IgD-negative memory B cell (primary cell): ENCODE measurements around the gene ENTR1. TPM values are rescaled to one million over a fixed set of nuclear protein-coding genes. Genes with fewer than 3 reads are reported as not detected.
A peak's percentile ranks its signal among the peaks of the same experiment; 100 is the strongest.

Experiments
- H3K27ac Mint-ChIP-seq, 3 donors: one replicate each; pipeline ENCODE4 v1.8.0; 2020 to 2022; ENCODE audit warnings: mild to moderate bottlenecking in 3 of 3, mixed read lengths in 3 of 3, moderate library complexity in 1 of 3
- H3K27me3 Mint-ChIP-seq: one replicate; pipeline ENCODE4 v1.8.0; 2021; ENCODE audit warnings: mixed read lengths
- H3K36me3 Mint-ChIP-seq: one replicate; pipeline ENCODE4 v1.8.0; 2020; ENCODE audit warnings: mild to moderate bottlenecking, mixed read lengths
- H3K4me1 Mint-ChIP-seq, 3 donors: one replicate each; pipeline ENCODE4 v1.8.0; 2020 to 2022; ENCODE audit warnings: mixed read lengths in 3 of 3, mild to moderate bottlenecking in 1 of 3
- H3K4me3 Mint-ChIP-seq, 4 donors: one replicate each; pipeline ENCODE4 v1.8.0; 2020 to 2022; ENCODE audit warnings: mild to moderate bottlenecking in 4 of 4, mixed read lengths in 4 of 4, moderate library complexity in 3 of 4
- H3K9me3 Mint-ChIP-seq, 3 donors: one replicate each; pipeline ENCODE4 v1.8.0; 2020 to 2021; ENCODE audit warnings: mixed read lengths in 3 of 3, mild to moderate bottlenecking in 1 of 3
- polyA plus RNA-seq: library from polyadenylated mRNA; unstranded; fragments of 300-500 nt; fragmentation: Illumina TruSeq; gene quantifications from one replicate; pipeline ENCODE4 v1.2.3, GENCODE V29; 2021

Gene ENTR1
- polyA plus RNA-seq, 1 donor from 2014 or later: 7.4 TPM

- Mint-ChIP-seq H3K27ac (peak within 1 kb of the TSS; percentile 67 to 92 (median 77)), H3K4me1 (peaks cover 0 to 3% (median 1%) of the 10 kb centered on the region in 3 donors), H3K27me3 (no peaks in the 10 kb centered on the region), H3K9me3 (no peaks in the 10 kb centered on the region), H3K4me3 (peak within 1 kb of the TSS; percentile 87 to 94 (median 90)), H3K36me3 (no peaks in the 10 kb centered on the region)
Observed at GRCh38 chr9:136363106-136363948, 47.1 kb downstream of the ENTR1 start, which contains the start of gene DNLZ. Gene DNLZ, minus strand, starts transcription at chr9:136363744. Its CDS starts 30 bp downstream, at chr9:136363714.

GRCh38 chr9:136362450-136362784, 48.0 kb downstream of the ENTR1 start:
- peaks cover 0 to 3% (median 1%) of the 10 kb centered on the region in 3 donors for H3K4me1 Mint-ChIP-seq
- H3K36me3 Mint-ChIP-seq: no peaks in the 10 kb centered on the region
- peak overlapping the region in 2 of 4 donors; percentile 87 to 88 for H3K4me3 Mint-ChIP-seq
- no peaks in the 10 kb centered on the region for H3K27me3 Mint-ChIP-seq
- peak overlapping the region in 2 of 3 donors; percentile 67 to 77 for H3K27ac Mint-ChIP-seq
- no peaks in the 10 kb centered on the region for H3K9me3 Mint-ChIP-seq

DNA sequence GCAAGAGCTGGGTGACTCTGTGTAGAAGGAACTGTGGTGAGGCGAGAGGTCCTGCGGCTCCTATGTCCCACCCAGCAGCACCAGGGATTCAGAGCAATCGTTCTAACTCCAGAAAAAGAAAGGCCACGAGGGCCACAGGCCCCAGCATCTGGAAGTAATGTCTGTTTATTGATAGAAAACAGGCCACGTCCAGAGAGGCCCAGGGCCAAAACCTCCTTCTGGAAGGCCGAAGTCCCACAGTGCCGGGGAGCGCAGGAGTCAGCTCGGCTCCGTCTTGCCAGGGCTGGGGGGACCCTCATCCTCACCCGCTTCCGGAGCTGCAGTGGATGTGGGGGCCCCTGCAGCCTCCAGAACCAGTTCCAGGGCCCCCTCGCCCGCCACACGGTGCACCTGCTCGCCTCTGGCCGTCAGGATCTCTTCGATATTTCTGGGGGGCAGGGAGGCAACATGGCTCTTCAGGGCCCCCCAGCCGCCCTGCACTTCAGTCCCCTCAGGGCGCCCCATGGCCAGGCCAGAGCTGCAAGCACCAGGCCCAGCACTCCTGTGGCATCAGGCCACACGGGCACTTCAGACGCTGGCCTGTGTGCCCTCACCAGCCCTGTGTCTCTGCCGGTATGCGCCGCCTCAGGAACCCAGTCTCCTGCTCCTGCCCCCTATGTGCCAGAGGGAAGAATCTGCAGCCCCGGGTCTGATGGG, 48.5 kb downstream of the ENTR1 start:
- Mint-ChIP-seq H3K27me3 (no peaks in the 10 kb centered on the region), H3K27ac (no peak overlapping the region), H3K9me3 (no peaks in the 10 kb centered on the region), H3K4me1 (peaks cover 0 to 3% (median 1%) of the 10 kb centered on the region in 3 donors), H3K36me3 (no peaks in the 10 kb centered on the region), H3K4me3 (peak overlapping the region in 1 of 4 donors; percentile 25)

DNA sequence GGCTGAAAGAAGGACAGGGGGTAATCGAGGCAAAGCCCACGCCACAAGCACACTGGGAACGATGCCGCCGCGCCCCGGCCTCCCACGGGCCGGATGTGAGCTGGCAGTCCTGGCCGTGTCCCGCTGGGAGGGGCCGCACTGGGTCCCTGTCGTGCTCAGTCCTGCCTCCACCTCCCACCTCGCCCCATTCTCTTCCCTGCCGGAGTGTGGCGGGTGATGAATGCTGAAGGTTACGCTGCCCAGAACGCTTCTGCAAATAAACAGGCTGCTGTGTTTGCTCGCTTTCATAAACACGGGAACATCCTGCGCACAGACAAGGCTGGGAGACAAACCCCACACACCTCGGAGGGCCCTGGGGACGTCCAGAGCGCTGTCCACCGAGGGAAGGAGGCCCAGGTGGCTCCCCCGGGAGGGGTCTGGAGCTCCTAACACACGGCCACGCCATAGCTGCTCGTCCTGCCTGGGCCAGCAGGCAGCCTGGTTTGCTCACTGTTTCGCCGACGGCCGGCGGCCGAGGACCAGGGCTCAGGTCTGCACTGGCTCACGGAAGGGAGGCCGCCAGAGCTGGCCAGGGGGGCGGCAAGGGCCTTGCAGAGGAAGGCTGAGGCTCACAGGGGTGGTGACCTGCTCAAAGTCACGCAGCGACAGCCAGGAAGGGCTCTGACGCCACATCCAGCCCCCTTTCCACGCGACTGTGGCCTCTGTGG, 49.2 kb downstream of the ENTR1 start:
- Mint-ChIP-seq H3K4me1 (peaks cover 0 to 3% (median 1%) of the 10 kb centered on the region in 3 donors), H3K4me3 (peak overlapping the region in 1 of 4 donors; percentile 62), H3K9me3 (no peaks in the 10 kb centered on the region), H3K27ac (no peak overlapping the region), H3K27me3 (no peaks in the 10 kb centered on the region), H3K36me3 (no peaks in the 10 kb centered on the region)

GRCh38 chr9:136359774-136360718, 50.4 kb downstream of the ENTR1 start:
- no peaks in the 10 kb centered on the region for H3K36me3 Mint-ChIP-seq
- peaks cover 0 to 3% (median 0%) of the 10 kb centered on the region in 3 donors for H3K4me1 Mint-ChIP-seq
- peak overlapping the region in 1 of 4 donors; percentile 62 for H3K4me3 Mint-ChIP-seq
- H3K9me3 Mint-ChIP-seq: no peaks in the 10 kb centered on the region
- peak overlapping the region in 1 of 3 donors; percentile 25 for H3K27ac Mint-ChIP-seq
- H3K27me3 Mint-ChIP-seq: no peaks in the 10 kb centered on the region

DNA sequence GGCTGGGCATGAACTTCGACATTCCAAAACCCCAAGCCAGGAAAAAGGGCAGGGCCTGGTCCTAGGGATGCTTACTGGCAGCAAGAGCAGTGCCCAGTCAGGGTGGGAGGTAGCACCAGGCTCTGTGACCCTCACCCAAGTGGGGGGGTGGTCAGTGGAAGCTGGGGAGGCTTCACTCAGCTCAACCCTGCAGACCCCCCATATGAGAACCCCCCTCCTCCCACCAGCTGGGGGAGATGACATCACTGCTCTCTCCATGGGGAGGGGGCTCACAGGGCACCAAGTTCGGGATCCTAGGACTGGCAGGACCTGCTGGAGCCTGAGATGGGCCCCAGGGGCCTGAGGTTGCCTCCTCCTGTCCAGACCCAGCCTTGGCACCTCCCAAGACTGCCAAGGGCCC, 51.5 kb downstream of the ENTR1 start:
- Mint-ChIP-seq H3K9me3 (no peaks in the 10 kb centered on the region), H3K36me3 (no peaks in the 10 kb centered on the region), H3K4me1 (peaks cover 0 to 2% (median 0%) of the 10 kb centered on the region in 3 donors), H3K4me3 (no peak overlapping the region), H3K27me3 (no peaks in the 10 kb centered on the region), H3K27ac (no peak overlapping the region)

GRCh38 chr9:136358016-136358415, 52.4 kb downstream of the ENTR1 start:
- Mint-ChIP-seq H3K27me3 (no peaks in the 10 kb centered on the region), H3K36me3 (no peaks in the 10 kb centered on the region), H3K4me1 (peaks cover 0 to 1% (median 0%) of the 10 kb centered on the region in 3 donors), H3K9me3 (no peaks in the 10 kb centered on the region), H3K4me3 (no peak overlapping the region), H3K27ac (no peak overlapping the region)

- Mint-ChIP-seq H3K36me3 (no peaks in the 10 kb centered on the region), H3K27ac (no peak overlapping the region), H3K9me3 (no peaks in the 10 kb centered on the region), H3K4me1 (no peaks in the 10 kb centered on the region), H3K27me3 (no peaks in the 10 kb centered on the region), H3K4me3 (no peak overlapping the region)
Observed at GRCh38 chr9:136357202-136357725, 53.1 kb downstream of the ENTR1 start.

- no peaks in the 10 kb centered on the region for H3K36me3 Mint-ChIP-seq
- no peak overlapping the region for H3K27ac Mint-ChIP-seq
- no peaks in the 10 kb centered on the region for H3K9me3 Mint-ChIP-seq
- no peaks in the 10 kb centered on the region for H3K27me3 Mint-ChIP-seq
- no peaks in the 10 kb centered on the region for H3K4me1 Mint-ChIP-seq
- no peak overlapping the region for H3K4me3 Mint-ChIP-seq
Observed at GRCh38 chr9:136355616-136356557, 54.5 kb downstream of the ENTR1 start.

- peak overlapping the region in 1 of 4 donors; percentile 60 for H3K4me3 Mint-ChIP-seq
- no peaks in the 10 kb centered on the region for H3K27me3 Mint-ChIP-seq
- no peaks in the 10 kb centered on the region for H3K4me1 Mint-ChIP-seq
- H3K9me3 Mint-ChIP-seq: no peaks in the 10 kb centered on the region
- peak overlapping the region in 1 of 3 donors; percentile 16 for H3K27ac Mint-ChIP-seq
- H3K36me3 Mint-ChIP-seq: no peaks in the 10 kb centered on the region
Observed at GRCh38 chr9:136354592-136355085, 55.8 kb downstream of the ENTR1 start.

DNA sequence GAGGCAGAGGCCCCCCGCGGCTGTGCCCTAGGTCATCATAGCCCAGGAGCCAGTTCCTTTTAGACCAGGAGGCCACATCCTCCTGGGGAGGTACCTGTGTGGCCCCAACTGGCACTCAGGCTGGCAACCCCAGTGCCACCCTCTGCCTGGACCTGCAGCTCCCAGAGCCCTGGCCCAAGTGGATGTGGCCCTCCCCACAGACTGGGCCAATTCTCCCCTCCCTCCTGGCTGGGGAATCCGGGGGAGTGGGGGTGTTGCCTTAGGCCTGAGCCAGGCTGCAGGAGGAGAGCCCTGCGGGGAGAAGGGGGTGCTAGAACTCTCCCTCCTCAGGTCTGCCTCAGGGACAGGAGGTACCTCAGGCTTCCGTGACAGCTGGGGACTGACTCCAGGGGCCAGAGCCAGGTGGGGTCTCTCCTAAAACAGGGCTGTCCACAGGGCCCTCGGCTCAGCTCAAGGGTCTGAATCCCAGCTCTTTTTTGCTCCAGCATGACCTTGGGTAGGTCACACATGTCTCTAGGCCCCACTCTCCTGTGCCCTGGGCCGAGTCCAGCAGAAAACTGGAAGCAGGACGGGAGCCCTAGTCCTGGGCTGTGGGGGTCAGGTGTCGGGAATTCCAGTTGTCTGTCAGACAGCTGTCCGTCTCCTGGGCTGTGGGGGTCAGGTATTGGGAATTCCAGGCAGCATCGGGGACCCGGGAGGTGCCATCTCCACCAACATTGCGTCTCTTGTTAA, 56.5 kb downstream of the ENTR1 start:
- Mint-ChIP-seq H3K4me1 (no peaks in the 10 kb centered on the region), H3K9me3 (no peaks in the 10 kb centered on the region), H3K27me3 (no peaks in the 10 kb centered on the region), H3K4me3 (no peak overlapping the region), H3K27ac (no peak overlapping the region), H3K36me3 (no peaks in the 10 kb centered on the region)

GRCh38 chr9:136353088-136353487, 57.3 kb downstream of the ENTR1 start:
- H3K27ac Mint-ChIP-seq: no peak overlapping the region
- H3K4me3 Mint-ChIP-seq: no peak overlapping the region
- no peaks in the 10 kb centered on the region for H3K9me3 Mint-ChIP-seq
- H3K27me3 Mint-ChIP-seq: no peaks in the 10 kb centered on the region
- H3K36me3 Mint-ChIP-seq: no peaks in the 10 kb centered on the region
- no peaks in the 10 kb centered on the region for H3K4me1 Mint-ChIP-seq
